Astrocyte of the spinal cord (primary cell): ENCODE data around the gene SYMPK.

Experiments
- DNase-seq: peaks from one replicate; pipeline ENCODE4 v3.0.0; 2011; ENCODE audit warnings: low read depth, low spot score
- H3K4me3 ChIP-seq: 2 replicates; pipeline ENCODE4 v1.5.1; 2011; ENCODE audit warnings: low read depth, mild to moderate bottlenecking, low read length, moderate library complexity
- in situ Hi-C: cut with HindIII; loops from 2 replicates; pipeline ENCODE4 v1.10.0; 2017; ENCODE audit warnings: low sequenced_read_pairs
- TF ChIP-seq, protein P1 (sequence below): IDR thresholded peaks from 2 replicates; pipeline ENCODE4 v1.5.1; 2012; ENCODE audit warnings: low read depth, mild to moderate bottlenecking, low read length, inconsistent platforms

The SYMPK gene

DNA sequence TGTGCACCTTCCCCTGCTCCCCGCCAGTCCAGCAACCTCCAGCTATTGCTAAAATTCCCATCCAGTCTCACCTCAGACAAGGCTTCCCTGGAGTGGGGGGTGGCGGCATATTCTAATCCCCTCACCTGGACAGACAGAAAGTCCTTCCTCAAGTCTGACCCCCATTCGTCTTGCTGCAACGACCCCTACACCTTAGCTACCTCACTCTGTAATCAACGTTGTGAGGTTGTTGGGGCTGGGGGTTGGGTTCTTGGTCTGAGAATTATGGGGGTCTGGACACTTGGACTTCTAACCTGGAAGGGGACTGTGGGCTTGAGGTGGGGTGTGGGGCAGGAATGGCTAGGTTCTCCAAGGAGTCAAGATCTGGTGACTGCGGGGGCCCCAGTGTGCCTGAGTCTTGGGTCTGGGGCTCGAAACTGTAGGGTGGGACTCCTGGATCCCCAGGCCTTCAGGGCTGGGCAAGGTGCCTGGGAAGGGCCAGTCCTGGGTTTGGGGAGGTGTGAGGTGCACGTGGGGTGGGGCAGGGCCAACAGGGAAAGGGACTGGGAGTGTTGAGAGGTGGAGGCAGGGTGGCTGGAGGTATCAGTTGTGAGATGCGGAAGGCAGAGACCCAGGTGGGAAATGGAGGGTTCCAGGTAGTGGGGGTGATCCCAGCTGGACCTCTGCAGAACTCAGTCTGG is 2.5 kb upstream of the SYMPK start:
- TF ChIP-seq, protein P1, sequence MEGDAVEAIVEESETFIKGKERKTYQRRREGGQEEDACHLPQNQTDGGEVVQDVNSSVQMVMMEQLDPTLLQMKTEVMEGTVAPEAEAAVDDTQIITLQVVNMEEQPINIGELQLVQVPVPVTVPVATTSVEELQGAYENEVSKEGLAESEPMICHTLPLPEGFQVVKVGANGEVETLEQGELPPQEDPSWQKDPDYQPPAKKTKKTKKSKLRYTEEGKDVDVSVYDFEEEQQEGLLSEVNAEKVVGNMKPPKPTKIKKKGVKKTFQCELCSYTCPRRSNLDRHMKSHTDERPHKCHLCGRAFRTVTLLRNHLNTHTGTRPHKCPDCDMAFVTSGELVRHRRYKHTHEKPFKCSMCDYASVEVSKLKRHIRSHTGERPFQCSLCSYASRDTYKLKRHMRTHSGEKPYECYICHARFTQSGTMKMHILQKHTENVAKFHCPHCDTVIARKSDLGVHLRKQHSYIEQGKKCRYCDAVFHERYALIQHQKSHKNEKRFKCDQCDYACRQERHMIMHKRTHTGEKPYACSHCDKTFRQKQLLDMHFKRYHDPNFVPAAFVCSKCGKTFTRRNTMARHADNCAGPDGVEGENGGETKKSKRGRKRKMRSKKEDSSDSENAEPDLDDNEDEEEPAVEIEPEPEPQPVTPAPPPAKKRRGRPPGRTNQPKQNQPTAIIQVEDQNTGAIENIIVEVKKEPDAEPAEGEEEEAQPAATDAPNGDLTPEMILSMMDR = no peak
- no peak overlapping the region for H3K4me3 ChIP-seq
- no peak for DNase-seq
- in situ Hi-C loops = no loop called here

DNA sequence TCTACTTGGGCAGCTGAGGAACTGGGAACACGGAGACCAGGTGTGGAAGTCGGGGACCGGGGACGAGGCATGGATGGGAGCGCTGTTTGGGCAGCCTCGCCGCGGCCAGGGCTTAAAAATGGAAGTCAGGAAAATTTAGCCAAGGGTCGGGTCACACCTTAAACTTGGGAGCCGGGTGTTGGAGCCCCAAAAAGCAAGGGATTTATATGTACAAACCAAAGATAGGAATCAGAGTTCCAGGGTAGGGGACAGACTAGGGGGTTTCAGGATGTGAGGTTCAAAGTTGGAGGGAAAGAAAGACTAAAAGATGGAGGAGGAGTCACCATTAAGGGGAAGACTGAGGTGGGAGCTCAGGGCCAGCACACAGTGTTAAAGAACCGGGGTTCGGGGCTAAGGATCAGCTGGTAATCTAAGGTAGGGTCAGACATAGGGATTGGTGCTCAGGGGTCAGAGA is 1.7 kb upstream of the SYMPK start:
- in situ Hi-C loops = no loop called here
- H3K4me3 ChIP-seq = no peak overlapping the region
- no peak for DNase-seq
- TF ChIP-seq, protein P1 = no peak

DNA sequence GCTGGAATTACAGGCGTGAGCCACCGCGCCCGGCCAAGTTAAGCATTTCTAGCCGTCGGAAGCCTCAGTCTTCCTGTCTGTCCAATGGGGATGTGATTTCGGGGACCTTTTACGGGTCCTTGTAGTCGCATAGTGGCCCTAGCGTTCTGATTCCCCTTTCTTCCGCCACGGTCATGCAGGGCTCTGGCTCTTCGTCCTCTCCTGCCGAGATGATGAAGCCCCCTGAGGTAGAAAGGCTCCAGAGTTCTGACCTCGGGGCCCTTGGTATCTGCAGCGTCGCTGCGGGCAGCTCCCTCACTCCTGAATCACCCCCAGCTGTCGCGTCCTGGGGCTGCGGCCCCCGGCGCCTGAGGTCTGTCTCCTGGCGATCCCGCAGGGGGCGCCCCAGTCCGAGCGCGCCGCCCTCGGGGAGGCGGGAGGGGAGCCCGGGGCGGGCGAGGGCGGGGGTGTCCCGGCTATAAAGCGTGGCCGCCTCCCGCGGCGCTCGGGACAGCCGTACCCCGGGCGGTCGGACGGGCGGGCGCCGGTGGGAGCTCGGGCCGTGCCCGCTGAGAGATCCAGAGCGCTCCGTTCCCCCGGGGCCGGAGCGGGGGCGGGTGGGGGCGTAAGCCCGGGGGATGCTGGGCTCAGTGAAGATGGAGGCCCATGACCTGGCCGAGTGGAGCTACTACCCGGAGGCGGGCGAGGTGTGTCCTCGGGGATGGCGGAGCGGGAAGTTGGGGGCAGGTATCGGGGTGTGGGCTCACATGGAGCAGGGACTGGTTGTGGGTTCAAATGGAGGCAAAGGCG is 1.1 kb upstream of the SYMPK start, which contains the start of gene FOXA3:
TSS of gene FOXA3 (plus strand) at position 487 of the 789 bp plus-strand sequence. CDS start at position 618, 131 bp downstream.
- TF ChIP-seq, protein P1 = peak; percentile 47
- peak within 1 kb of the TSS; percentile 97 for H3K4me3 ChIP-seq
- in situ Hi-C loops = no loop called here
- peak; percentile 8 for DNase-seq

DNA sequence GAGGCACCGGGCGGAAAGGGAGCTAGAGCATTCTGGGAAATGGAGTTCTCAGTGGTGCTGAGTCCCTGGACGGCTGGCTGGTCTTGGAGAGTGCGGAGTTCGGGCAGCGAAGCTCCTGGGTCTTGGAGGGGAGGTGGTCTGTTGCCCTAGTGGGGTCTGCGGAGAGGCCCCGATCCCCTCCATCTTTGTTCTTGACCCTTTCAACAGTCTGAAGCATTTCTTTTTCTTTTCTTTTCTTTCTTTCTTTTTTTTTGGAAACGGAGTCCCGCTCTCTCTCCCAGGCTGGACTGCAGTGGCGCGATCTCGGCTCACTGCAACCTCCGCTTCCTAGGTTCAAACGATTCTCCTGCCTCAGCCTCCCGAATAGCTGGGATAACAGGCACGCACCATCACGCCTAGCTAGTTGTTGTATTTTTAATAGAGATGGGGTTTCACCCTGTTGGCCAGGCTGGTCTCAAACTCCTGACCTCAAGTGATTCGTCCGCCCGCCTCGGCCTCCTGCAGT is 440 bp upstream of the SYMPK start:
- peak overlapping the region; percentile 97 for H3K4me3 ChIP-seq
- in situ Hi-C loops = no loop called here

DNA sequence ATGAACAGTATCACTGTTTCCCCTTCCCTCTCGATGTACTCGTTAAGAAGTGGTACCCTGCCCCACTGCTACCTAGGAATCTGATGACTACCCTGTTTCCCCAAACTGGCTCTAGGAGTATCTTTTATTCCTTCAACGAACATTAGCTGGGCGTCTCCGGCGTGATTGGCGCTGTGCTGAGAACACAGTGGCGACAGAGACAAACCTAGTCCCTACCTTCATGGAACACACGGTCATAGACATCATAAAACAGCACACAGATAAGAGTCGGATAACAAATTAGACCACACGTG is 730 bp downstream of the SYMPK start:
- in situ Hi-C loops = no loop called here
- TF ChIP-seq, protein P1 = no peak
- no peak for DNase-seq
- H3K4me3 ChIP-seq = peak overlapping the region; percentile 97

More for the DNA sequence above, 440 bp upstream of the SYMPK start:
- TF ChIP-seq, protein P1 = no peak
- no peak for DNase-seq

DNA sequence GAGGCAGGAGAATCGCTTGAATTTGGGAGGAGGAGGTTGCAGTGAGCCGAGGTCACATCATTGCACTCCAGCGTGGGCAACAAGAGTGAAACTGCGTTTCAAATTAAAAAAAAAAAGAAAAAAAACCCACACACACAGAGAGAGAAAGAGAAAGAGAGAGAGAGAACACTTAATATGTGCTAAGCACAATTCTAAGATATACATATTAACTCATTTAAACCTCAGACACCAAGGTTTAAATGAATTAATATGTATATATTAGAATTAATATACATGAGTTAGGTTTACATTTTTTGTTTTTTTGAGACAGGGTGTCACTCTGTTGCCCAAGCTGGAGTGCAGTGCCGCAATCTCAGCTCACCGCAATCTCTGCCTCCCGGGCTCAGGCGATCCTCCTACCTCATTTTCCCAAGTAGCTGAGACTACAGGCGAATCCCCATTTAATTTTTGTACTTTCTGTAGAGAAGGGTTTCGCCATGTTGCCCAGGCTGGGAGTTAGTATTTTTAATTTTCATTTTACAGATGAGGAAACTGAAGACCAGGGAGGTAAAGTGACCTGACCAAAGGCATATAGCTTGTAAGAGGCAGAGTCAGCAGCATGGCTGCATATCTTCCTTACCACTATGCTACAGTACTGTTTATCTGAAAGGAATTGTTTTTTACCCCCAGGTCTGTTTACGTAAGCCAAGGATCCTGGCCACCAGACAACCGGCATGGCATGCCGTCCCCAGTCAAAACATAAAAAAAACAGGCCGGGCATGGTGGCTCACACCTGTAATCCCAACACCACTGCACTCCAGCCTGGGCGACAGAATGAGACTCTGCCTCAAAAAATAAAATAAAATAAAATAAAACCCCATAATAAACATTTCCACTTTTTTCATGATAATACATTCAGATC is 2.3 kb downstream of the SYMPK start:
- TF ChIP-seq, protein P1 = no peak
- no peak for DNase-seq
- no peak overlapping the region for H3K4me3 ChIP-seq
- in situ Hi-C loops = no loop called here
